Esophagus squamous epithelium (tissue), 5 donors: ENCODE results near the gene CALB2. TPM values are rescaled to one million over a fixed set of nuclear protein-coding genes. Genes with fewer than 3 reads are reported as not detected.

Source experiments
- DNase-seq: peaks from one replicate; lab custom pipeline; 2025; lab: John Stamatoyannopoulos, UW
- H3K27ac ChIP-seq, 4 donors: fragments of 200-600 bp; sonication (generic); one replicate each; pipeline ENCODE4 v1.5.1; 2016 to 2019; ENCODE audit warnings: mild to moderate bottlenecking in 1 of 4
- H3K27me3 ChIP-seq, 4 donors: fragments of 200-600 bp; sonication (generic); 1 replicate in 3 of 4; 2 replicates in 1 of 4; pipeline versions ENCODE4 v1.5.1 to v1.6.0; 2017 to 2021; ENCODE audit warnings: antibody characterized with exemption in 1 of 4
- H3K36me3 ChIP-seq, 3 donors: fragments of 200-600 bp; sonication (generic); one replicate each; pipeline ENCODE4 v1.5.1; 2016 to 2019
- H3K4me1 ChIP-seq, 3 donors: fragments of 200-600 bp; sonication (generic); one replicate each; pipeline ENCODE4 v1.5.1; 2017 to 2019
- H3K4me3 ChIP-seq, 4 donors: fragments of 200-600 bp; sonication (generic); 1 replicate in 3 of 4; 2 replicates in 1 of 4; pipeline ENCODE4 v1.5.1; 2016 to 2019; ENCODE audit warnings: mild to moderate bottlenecking in 2 of 4, moderate library complexity in 1 of 4
- H3K9me3 ChIP-seq, 3 donors: fragments of 200-600 bp; sonication (generic); one replicate each; pipeline ENCODE4 v1.5.1; 2016 to 2019
- CTCF ChIP-seq, 6 experiments: fragments of 450-650 bp in 4 of 6; fragments of 200-600 bp in 2 of 6; sonication (generic) in 2 of 6; IDR thresholded peaks; one replicate each; pipeline ENCODE4 v1.5.1; 2016 to 2019; ENCODE audit warnings: antibody characterized with exemption in 6 of 6, mild to moderate bottlenecking in 4 of 6, moderate library complexity in 4 of 6
- POLR2A ChIP-seq, 4 donors: fragments of 450-650 bp; IDR thresholded peaks; one replicate each; pipeline ENCODE4 v1.6.1; 2017; ENCODE audit warnings: antibody characterized with exemption in 4 of 4, mild to moderate bottlenecking in 4 of 4, moderate library complexity in 3 of 4
- WGBS, 2 donors: methylation state at CpG; one replicate each; pipeline ENCODE4 v1.1.5; 2018; 5-methylcytosine and 5-hydroxymethylcytosine counted together
- intact Hi-C: fragments of 100-400 bp; cut with DNase I; formaldehyde crosslinking; loops from one replicate; pipeline ENCODE4 v1.15.0; 2022
- total RNA-seq, 4 donors: library from RNA; depleted of rRNA; stranded (reverse); fragments of >200 nt; gene quantifications; one replicate each; pipeline ENCODE4 v1.1.0, GENCODE V29; 2016
- donor health status: DM: yes; HTN: yes; CAD: no.

Gene CALB2
- total RNA-seq, 4 donors from 2014 or later = 0.35 to 3.8 (median 2.4) TPM

DNA sequence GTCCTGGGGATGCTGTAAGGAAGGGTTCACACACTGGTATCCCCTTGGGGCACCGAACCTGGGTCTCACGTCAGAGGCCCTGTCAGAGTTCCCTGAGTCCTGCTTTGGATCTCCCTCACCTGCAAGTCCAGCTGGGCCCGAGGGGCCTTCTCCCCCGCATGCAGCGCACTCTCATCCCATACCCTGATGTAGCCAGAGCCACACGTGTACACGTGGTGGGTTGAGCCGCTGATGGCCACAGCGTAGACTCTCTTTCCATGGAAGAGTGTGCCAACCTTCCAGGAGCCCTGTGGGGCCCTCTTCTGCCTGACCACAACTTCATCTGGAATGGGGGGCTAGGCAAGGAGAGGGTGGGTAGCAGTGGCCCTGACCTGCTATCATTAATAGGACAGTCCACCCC, 73.5 kb downstream of the CALB2 start:
- Histone ChIP-seq H3K27me3 (peaks cover 0 to 27% (median 0%) of the 10 kb centered on the region in 4 donors), H3K9me3 (no peaks in the 10 kb centered on the region), H3K36me3 (no peaks in the 10 kb centered on the region), H3K4me3 (no peak overlapping the region), H3K27ac (no peak overlapping the region), H3K4me1 (no peaks in the 10 kb centered on the region)
- no peak for DNase-seq
- WGBS, 2 donors = 80 to 87% methylated on average over 2 to 7 of the region's 9 CpGs
- intact Hi-C loops = no loop called here
- no peak for TF ChIP-seq POLR2A (IDR thresholded peaks at IDR 0.05)

GRCh38 chr16:71432906-71433305, 74.4 kb downstream of the CALB2 start:
- WGBS, 2 donors = 60% methylated on average over 5 of the region's 6 CpGs; no CpG with 5 or more reads in 1 of the 2 donors
- Histone ChIP-seq H3K9me3 (no peaks in the 10 kb centered on the region), H3K27me3 (peaks cover 0 to 18% (median 0%) of the 10 kb centered on the region in 4 donors), H3K4me1 (no peaks in the 10 kb centered on the region), H3K27ac (no peak overlapping the region), H3K4me3 (no peak overlapping the region), H3K36me3 (no peaks in the 10 kb centered on the region)
- TF ChIP-seq POLR2A (IDR thresholded peaks at IDR 0.05) (no peak), CTCF (IDR thresholded peaks at IDR 0.05) (no peak)
- DNase-seq = no peak
- intact Hi-C loops = no loop called here

DNA sequence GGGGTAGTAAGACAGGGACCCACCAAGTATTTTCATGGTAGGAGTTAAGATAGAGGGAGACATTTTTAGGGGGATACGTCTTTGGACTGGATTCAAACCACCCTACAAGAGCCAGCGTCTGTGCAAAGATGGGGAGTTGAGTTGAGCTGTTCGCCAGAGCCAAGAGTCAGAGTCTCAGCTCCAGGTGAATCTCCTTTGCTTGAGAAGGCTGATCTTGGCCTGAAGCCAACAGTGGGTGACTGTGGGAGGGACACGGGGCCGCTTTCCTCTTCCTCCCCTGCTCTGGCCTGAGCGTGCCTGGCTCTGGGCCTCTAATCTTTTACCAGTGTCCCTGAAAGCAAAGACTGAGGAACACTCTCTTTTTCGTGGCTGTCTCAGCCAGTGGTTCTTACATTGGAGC, 78.0 kb downstream of the CALB2 start:
- Histone ChIP-seq H3K27me3 (peaks cover 0 to 16% (median 0%) of the 10 kb centered on the region in 4 donors), H3K27ac (no peak overlapping the region), H3K9me3 (peaks cover 0 to 2% (median 0%) of the 10 kb centered on the region in 3 donors), H3K4me1 (no peaks in the 10 kb centered on the region), H3K36me3 (no peaks in the 10 kb centered on the region), H3K4me3 (no peak overlapping the region)
- intact Hi-C loops = no loop called here
- TF ChIP-seq CTCF (IDR thresholded peaks at IDR 0.05) = no peak
- TF ChIP-seq POLR2A (IDR thresholded peaks at IDR 0.05) = no peak
- DNase-seq = no peak
- WGBS, 2 donors = 74 to 77% methylated on average over 5 of the region's 7 CpGs

DNA sequence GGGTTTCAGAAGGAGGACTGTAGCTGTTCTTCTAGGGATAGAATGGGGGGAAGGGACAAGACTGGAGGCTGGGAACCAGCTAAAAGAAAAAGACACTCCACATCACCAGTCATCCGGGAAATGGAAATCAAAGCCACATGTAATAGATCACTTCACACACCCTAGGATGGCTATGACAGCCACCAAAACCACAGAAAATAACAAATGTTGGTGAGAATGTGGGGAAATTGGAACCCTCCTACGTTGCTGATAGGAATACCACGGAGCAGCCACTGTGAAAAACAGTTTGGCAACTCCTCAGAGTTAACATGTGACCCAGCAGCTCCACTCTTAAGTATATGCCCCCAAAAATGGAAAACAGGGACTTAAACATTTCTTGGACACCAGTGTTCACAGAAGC, 81.0 kb downstream of the CALB2 start:
- H3K27me3 ChIP-seq = peaks cover 0 to 20% (median 0%) of the 10 kb centered on the region in 4 donors
- no peak for DNase-seq
- no peaks in the 10 kb centered on the region for H3K4me1 ChIP-seq
- no peak for TF ChIP-seq POLR2A (IDR thresholded peaks at IDR 0.05)
- TF ChIP-seq CTCF (IDR thresholded peaks at IDR 0.05) = no peak
- 36 to 48% methylated on average over 3 of the region's 3 CpGs for WGBS, 2 donors
- H3K36me3 ChIP-seq = no peaks in the 10 kb centered on the region
- intact Hi-C loops = no loop called here
- H3K9me3 ChIP-seq = peaks cover 0 to 33% (median 10%) of the 10 kb centered on the region in 3 donors
- H3K4me3 ChIP-seq = no peak overlapping the region
- no peak overlapping the region for H3K27ac ChIP-seq

Other genes with a start within 250 kb of the CALB2 start
- gene HYDIN, start 128.0 kb upstream of the CALB2 start, total RNA-seq = 1 to 10 TPM in 1 of 4 donors, under 1 TPM in 2, not detected in 1; 0.23 to 2.4 (median 0.38) TPM
- 10 to 100 TPM; 18.1 to 39.4 (median 29.3) TPM for gene CMTR2, start 69.3 kb upstream of the CALB2 start, total RNA-seq
- not detected for gene TLE7, start 83.3 kb downstream of the CALB2 start, total RNA-seq
- 1 to 10 TPM; 2.5 to 7.4 (median 3.4) TPM for gene ZNF23, start 103.5 kb downstream of the CALB2 start, total RNA-seq
- gene ZNF19, start 130.6 kb downstream of the CALB2 start, total RNA-seq = 1 to 10 TPM; 1.1 to 5.0 (median 1.7) TPM
- 1 to 10 TPM in 1 of 4 donors, not detected in 3; 2.6 TPM for gene CHST4, start 167.7 kb downstream of the CALB2 start, total RNA-seq
- gene TAT, start 218.4 kb downstream of the CALB2 start, total RNA-seq = not detected